ENCODE results near the gene EIF3L. TPM values are rescaled to one million over a fixed set of nuclear protein-coding genes. Genes with fewer than 3 reads are reported as not detected.

The EIF3L gene
- total and polyA plus RNA-seq, 2 of the 8 experiments (the other 6 are each of a cell fraction or from before 2014, with no cell fraction given) = 639 to 886 TPM

DNA sequence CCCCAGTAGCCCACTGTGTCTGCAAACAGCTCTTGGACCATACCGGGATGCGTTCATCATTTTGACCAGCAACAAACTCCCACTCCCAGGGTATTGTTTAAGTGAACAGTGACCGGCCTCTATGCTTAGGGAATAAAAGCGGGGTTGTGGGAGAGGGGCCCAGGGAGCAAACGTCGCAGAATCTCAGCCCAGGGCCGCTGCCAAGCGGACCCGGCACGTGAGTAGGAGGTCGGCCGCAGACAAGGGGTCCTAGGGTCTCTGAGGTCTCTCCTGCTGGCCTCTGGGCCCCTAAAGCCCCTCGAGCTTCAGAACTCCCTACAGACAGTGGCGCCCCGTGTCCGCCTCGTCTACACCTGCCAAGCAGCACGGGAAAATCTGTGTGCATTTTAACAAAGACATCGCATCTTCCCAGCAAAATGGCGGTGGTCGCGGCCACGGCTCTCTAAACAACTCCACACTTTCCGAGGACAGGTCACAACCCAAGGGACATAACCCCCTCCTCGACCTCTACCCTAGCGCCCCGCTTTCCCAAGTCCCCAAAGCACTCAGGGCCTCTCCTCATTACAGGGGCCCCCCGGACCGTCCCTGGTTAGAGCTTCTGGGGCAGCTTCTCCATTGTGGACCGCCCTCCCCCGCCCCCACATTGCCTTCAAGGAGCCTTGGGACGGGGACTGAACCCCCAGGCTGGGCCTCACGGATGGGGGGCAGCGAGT, 45.4 kb upstream of the EIF3L start (continued):
- TF ChIP-seq E2F6 (IDR thresholded peaks at IDR 0.05) (peak; percentile 80), ASH2L (IDR thresholded peaks at IDR 0.05; ENCODE audit: low read length) (peak; percentile 50), PHF8 (conservative IDR thresholded peaks at IDR 0.05; ENCODE audit: low read depth, low read length) (peak; percentile 31; the same call in 1 of the 2 replicates)
